Panc1 (cell line): Measurements from ENCODE around the gene ZBTB20.

ENCODE experiments used
- CTCF ChIP-seq: fragments of 450-650 bp; IDR thresholded peaks from 2 replicates; pipeline ENCODE4 v1.5.1; 2017; ENCODE audit warnings: mild to moderate bottlenecking
- SIN3A ChIP-seq: IDR thresholded peaks from 2 replicates; pipeline ENCODE4 v1.6.1; 2012; ENCODE audit warnings: low read depth, mild to moderate bottlenecking, low read length, moderate library complexity, borderline replicate concordance; ENCODE audit not compliant: insufficient read depth
- TF ChIP-seq, protein P1 (sequence below), 2 experiments: IDR thresholded peaks; 2 replicates each; pipeline ENCODE4 v1.6.1; 2011 to 2012; ENCODE audit warnings: low read depth in 2 of 2, control low read depth in 1 of 2, low read length in 1 of 2, mild to moderate bottlenecking in 1 of 2, moderate library complexity in 1 of 2; ENCODE audit not compliant: insufficient read depth in 1 of 2

- TF ChIP-seq SIN3A: no peak
- TF ChIP-seq CTCF: no peak
- TF ChIP-seq, protein P1, sequence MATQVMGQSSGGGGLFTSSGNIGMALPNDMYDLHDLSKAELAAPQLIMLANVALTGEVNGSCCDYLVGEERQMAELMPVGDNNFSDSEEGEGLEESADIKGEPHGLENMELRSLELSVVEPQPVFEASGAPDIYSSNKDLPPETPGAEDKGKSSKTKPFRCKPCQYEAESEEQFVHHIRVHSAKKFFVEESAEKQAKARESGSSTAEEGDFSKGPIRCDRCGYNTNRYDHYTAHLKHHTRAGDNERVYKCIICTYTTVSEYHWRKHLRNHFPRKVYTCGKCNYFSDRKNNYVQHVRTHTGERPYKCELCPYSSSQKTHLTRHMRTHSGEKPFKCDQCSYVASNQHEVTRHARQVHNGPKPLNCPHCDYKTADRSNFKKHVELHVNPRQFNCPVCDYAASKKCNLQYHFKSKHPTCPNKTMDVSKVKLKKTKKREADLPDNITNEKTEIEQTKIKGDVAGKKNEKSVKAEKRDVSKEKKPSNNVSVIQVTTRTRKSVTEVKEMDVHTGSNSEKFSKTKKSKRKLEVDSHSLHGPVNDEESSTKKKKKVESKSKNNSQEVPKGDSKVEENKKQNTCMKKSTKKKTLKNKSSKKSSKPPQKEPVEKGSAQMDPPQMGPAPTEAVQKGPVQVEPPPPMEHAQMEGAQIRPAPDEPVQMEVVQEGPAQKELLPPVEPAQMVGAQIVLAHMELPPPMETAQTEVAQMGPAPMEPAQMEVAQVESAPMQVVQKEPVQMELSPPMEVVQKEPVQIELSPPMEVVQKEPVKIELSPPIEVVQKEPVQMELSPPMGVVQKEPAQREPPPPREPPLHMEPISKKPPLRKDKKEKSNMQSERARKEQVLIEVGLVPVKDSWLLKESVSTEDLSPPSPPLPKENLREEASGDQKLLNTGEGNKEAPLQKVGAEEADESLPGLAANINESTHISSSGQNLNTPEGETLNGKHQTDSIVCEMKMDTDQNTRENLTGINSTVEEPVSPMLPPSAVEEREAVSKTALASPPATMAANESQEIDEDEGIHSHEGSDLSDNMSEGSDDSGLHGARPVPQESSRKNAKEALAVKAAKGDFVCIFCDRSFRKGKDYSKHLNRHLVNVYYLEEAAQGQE (IDR thresholded peaks at IDR 0.05; ENCODE audit: insufficient read depth in 1 of 2, low read depth in 2 of 2, low read length in 1 of 2): no peak
Measured at GRCh38 chr3:114441386-114441785, 705.7 kb downstream of the ZBTB20 start.
